ENCODE results near the gene MDGA2.

Gene MDGA2

DNA sequence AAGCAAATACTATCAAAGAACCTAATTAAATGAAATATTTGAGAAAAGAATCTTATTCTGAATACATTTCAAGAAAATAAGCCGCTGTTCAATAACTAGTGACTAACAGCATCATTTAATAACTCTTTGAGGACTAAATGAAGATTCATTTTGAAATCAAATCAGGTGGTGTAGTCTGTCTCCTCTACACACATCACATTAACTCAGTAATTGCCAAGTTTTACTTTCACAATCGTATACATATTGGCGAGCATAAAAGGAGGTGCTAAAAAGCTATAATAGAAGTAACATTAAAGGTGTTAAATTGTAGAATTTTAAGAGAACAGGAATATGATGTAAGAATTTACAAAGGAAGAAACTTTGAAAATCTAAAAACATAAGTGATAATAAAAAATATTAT lies 185.1 kb downstream of the MDGA2 start:
- no peak for DNase-seq (ENCODE audit: low spot score)

DNA sequence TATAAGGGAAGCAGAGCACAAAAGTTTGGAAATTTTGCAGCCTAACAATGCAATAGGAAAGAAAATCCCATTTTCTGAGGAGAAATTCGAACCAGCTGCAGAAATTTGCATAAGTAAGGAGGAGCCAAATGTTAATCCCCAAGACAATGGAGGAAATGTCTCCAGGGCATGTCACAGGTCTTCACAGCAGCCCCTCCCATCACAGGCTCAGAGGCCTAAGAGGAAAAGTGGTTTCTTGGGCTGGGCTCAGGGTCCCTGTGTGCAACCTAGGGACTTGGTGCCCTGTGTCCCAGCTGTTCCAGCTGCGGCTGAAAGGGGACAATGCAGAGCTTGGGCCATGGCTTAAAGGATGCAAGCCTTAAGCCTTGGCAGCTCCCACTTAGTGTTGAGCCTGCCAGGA lies 190.0 kb downstream of the MDGA2 start:
- no peak for DNase-seq (ENCODE audit: low spot score)

DNA sequence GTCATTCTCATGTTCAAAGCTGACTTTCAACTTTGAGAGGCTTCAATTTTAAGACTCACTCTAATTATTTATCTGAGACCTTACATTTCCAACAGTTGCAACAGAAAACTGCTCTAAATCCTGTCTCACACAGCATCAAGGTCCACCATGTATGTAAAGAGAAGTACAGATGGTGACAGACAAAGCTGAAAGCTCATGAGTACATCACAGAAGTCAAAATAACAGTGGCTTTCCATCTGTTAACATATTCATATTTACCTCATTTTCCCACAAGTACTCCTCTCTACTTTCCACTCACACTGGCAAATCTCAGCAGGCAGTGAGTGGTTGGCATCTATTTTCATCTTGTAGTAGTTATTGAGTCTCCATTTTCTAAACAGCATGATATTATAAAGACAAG lies 192.0 kb downstream of the MDGA2 start:
- no peak for DNase-seq (ENCODE audit: low spot score)

- DNase-seq (ENCODE audit: low spot score): no peak
Measured at GRCh38 chr14:47471075-47471474, 204.3 kb downstream of the MDGA2 start.

DNA sequence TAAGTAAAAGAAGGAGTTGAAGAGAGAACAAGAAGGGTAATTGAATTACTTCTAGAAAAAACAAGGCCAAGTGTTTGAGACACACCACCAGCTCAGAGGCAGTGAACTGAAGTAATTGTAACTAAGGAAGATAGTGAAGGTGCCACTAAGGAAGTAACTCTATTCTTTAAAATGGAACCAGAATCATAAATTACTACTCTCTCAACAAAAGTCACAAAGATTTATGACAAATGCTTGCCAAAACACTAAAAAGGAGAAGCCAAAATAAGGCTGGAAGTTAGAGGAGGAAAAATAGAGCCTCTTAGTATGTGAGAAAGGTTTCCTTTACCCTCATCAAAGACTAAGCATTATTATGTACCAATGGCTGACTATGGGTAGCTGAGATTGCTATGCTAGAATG lies 208.5 kb downstream of the MDGA2 start:
- no peak for DNase-seq (ENCODE audit: low spot score)

DNA sequence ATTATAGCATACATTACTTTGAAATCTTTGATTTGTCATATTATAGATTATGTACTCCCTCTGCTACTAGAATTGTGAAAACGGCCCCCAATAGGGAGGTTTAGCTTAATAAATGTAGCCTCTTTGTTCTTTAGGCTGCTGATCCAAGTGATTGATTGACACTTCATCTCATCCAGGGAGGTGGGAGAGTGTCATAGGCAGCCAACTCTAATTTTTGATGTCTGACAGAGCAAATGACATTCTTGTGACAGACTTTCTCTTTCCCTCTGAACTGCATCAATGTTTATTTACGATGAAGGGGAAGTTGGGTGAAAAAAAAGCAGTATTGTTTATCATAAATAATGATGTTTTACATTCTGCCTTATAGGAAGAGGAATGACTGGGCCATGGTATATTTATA lies 221.4 kb downstream of the MDGA2 start:
- no peak for DNase-seq (ENCODE audit: low spot score)

GRCh38 chr14:47447076-47447475 lies 228.3 kb downstream of the MDGA2 start:
- no peak for DNase-seq (ENCODE audit: low spot score)

GRCh38 chr14:47442211-47442610 lies 233.2 kb downstream of the MDGA2 start:
- peak; percentile 94 for DNase-seq (ENCODE audit: low spot score)

GRCh38 chr14:47439953-47440352 lies 235.5 kb downstream of the MDGA2 start:
- DNase-seq (ENCODE audit: low spot score): no peak

- DNase-seq (ENCODE audit: low spot score): peak; percentile 92
Measured at GRCh38 chr14:47438650-47439140, 236.7 kb downstream of the MDGA2 start.

- no peak for DNase-seq (ENCODE audit: low spot score)
Measured at GRCh38 chr14:47435331-47435965, 240.0 kb downstream of the MDGA2 start.

DNA sequence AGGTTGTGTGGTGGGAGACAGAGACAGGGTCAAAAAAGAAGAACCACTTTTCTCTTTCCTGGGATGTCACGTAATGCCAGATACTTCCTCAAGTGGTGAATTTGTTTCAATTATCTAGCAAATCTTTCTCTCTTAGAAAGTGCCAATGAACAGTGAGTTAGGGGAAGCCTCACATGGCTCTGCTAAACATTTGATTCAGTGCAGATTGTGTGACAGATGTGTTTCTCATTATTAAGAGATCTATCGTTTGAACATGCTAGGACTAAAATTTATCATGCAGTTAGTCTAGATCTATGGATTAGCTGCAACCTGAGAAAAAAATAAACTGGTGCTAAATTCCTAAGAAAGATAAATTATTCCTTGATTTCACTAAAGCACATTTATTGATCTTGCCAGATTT lies 247.8 kb downstream of the MDGA2 start:
- no peak for DNase-seq (ENCODE audit: low spot score)

DNA sequence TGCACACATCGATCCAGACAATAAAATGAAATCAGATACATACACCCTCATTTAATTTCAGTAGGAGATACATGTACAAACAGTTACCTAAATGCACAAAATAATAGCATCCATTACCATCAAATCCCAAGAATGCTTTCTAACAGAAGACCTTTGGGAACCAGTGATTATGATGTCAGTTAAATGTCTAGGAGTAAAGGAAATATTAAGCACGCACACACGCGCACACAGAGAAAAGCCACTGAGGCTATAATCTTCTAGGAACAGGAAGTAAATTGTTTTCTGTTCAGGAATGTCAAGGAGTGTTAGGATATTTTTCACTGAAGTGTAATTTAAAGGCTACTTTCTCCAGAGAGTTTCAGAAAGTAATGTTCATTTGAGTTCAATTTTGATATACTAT lies 250.1 kb downstream of the MDGA2 start:
- DNase-seq (ENCODE audit: low spot score): no peak

- DNase-seq (ENCODE audit: low spot score): no peak
Measured at GRCh38 chr14:47422191-47422590, 253.2 kb downstream of the MDGA2 start.

GRCh38 chr14:47411523-47411922 lies 263.9 kb downstream of the MDGA2 start:
- DNase-seq (ENCODE audit: low spot score): no peak

DNA sequence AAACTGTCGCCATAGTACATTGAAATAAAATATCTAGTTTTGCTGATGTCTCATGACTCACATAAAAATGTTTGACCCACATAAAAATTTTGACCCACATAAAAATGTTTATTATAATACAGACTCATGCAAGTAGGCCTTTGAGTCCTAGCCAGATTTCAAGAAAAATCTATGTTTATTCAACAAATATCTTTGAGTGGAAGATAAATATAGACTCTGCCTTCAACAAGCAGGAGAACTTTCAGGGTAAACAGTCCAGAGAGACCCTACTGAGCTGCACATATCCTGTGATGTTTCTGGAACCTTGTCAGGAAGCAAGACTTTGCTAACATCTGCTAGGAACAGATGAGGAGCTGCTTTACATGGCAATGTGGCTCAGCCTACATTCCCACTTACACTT lies 283.1 kb downstream of the MDGA2 start:
- DNase-seq (ENCODE audit: low spot score): no peak

DNA sequence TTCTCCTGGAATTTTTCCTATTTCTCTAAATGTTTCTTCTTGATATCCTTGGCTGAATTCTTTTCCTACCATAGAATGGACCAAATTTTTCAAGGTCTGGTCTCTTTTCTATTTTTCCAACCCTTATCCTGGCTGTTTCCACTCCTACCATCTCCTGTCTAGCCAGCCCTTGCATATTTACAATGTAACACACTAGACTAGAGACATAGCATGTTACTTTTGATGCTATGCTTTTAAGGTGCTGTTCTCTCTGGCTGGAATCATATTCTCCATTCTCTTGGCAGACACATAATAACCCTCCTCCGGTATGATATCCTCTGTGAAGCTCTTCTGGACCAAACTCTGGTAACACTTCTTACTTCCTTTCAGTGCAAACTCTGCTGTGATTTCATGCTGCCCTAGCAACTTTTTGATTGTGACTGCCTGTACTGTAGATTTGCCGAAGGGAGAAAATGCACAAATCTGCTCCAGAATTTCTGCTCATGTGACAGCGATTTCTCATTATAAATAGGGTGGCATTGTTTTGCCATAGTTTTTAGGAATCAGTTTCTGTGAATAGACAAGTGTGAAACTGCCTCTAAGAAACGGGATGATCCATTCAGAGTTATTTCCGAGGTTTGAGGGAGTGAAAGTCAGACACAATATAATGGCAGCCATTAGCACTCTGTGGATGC lies 284.4 kb downstream of the MDGA2 start:
- no peak for DNase-seq (ENCODE audit: low spot score)

- DNase-seq (ENCODE audit: low spot score): no peak
Measured at GRCh38 chr14:47389535-47389934, 285.9 kb downstream of the MDGA2 start.

DNA sequence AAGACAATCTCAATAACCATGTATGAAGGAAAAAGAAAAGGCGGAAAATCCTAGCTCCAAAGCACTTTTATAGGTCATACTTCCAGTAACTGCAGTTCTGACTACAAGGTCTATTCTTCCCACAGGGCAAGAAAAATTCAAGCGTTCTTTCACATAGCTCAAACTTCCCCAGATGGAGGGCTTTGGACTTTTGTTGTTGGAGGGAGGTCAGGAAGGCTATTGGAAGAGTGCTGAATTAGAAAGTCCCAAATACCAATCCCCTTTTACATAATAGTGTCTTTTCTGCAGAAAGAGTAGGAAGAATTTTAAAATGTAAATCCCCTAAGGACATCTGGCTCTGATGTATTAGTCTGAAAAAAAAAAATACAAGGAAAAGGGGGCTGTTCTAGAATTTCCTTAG lies 309.4 kb downstream of the MDGA2 start:
- DNase-seq (ENCODE audit: low spot score): no peak

- no peak for DNase-seq (ENCODE audit: low spot score)
Measured at GRCh38 chr14:47365233-47365632, 310.2 kb downstream of the MDGA2 start.

DNA sequence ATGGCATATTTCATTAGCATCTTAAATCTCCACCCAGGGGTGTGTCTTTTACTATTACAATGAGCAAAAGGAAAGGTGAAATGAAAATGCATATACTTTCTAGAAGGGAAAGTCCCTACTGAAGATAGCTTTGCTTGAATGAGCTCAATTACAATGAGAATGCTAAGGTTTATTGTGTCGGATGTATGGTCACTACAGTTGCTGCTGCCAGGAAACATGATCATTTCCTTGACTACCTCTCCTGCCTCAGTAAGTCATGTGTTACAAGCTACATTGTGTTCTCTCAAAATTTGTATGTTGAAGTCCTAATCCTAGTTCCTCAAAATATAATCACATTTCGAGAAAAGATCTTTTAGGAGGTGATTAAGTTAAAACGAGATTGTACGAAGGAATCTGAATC lies 322.2 kb downstream of the MDGA2 start:
- DNase-seq (ENCODE audit: low spot score): no peak

DNA sequence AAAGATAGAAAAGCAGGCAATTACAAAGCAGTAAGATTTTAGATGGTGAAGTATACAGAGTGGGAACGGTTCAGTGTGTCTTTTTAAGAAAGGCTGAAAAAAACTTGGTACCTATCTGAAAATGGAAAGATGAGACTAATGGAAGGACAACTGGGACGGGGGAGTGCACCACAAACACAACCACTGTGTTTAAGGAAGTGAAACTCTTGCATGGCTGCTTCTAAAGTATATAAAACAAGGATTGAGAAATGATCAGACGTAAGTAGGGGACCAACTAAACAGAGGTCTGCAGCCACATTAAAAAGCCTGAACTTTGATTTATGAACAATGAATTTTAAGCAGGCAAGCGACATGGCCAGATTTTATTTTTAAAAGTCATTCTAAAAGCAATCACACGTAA lies 328.6 kb downstream of the MDGA2 start:
- DNase-seq (ENCODE audit: low spot score): no peak

GRCh38 chr14:47345016-47345415 lies 330.4 kb downstream of the MDGA2 start:
- no peak for DNase-seq (ENCODE audit: low spot score)

DNA sequence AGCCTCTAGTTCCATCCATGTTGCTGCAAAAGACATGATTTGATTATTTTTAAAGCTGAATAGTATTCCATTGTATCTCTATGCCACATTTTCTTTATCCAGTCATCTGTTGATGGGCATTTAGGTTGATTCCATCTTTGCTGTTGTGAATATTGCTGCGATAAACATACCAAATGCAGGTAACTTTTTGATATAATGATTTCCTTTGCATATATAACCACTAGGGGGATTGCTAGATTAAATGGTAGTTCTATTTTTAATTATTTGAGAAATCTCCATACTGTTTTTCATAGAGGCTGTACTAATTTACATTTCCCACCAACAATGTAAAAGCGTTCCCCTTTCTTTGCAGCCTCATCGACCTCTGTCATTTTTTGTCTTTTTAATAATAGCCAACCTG lies 342.5 kb downstream of the MDGA2 start:
- DNase-seq (ENCODE audit: low spot score): no peak
